Activated T-cell treated with anti-CD3 and anti-CD28 coated beads, Interleukin-2, amount 50 U/mL, for 72 hours (primary cell): ENCODE results near the gene ARSB. TPM values are rescaled to one million over a fixed set of nuclear protein-coding genes. Genes with fewer than 3 reads are reported as not detected.

Experiments used
- ATAC-seq, 2 donors: fragments of 150-1000 bp; cut with Tn5 transposase; replicated peaks in 1 of 2; 2 replicates each; pipeline ENCODE4 v1.10.0; 2021; ENCODE audit warnings: moderate library complexity in 2 of 2, mild to moderate bottlenecking in 1 of 2
- DNase-seq, 2 donors: peaks; one replicate each; pipeline ENCODE4 v3.0.0; 2021 to 2022; ENCODE audit warnings: mixed read lengths in 1 of 2
- H3K27ac Mint-ChIP-seq: one replicate; pipeline ENCODE4 v1.8.0; 2022; ENCODE audit warnings: mild to moderate bottlenecking, moderate library complexity, mixed read lengths
- H3K27me3 Mint-ChIP-seq: one replicate; pipeline ENCODE4 v1.8.0; 2022; ENCODE audit warnings: low read depth, mixed read lengths
- H3K36me3 Mint-ChIP-seq, 2 donors: one replicate each; pipeline ENCODE4 v1.8.0; 2022; ENCODE audit warnings: mixed read lengths in 2 of 2, mild to moderate bottlenecking in 1 of 2; ENCODE audit not compliant: insufficient read depth in 2 of 2
- H3K4me1 Mint-ChIP-seq: one replicate; pipeline ENCODE4 v1.8.0; 2022; ENCODE audit warnings: low read depth, mixed read lengths
- H3K4me3 Mint-ChIP-seq, 2 donors: one replicate each; pipeline ENCODE4 v1.8.0; 2022; ENCODE audit warnings: mild to moderate bottlenecking in 2 of 2, mixed read lengths in 2 of 2, moderate library complexity in 2 of 2
- H3K9me3 Mint-ChIP-seq, 2 donors: one replicate each; pipeline ENCODE4 v1.8.0; 2022; ENCODE audit warnings: mixed read lengths in 2 of 2
- total RNA-seq, 2 donors: library from RNA; stranded (reverse); gene quantifications; one replicate each; pipeline ENCODE4 v1.2.3, GENCODE V29; 2022

Gene ARSB
- total RNA-seq, 2 donors from 2014 or later = 12.4 to 15.3 TPM

GRCh38 chr5:79011219-79011836, 26.2 kb upstream of the ARSB start:
- H3K4me3 Mint-ChIP-seq = no peak overlapping the region
- peaks cover 2 to 5% of the 10 kb centered on the region in 2 donors for H3K9me3 Mint-ChIP-seq
- DNase-seq = no peak
- H3K27ac Mint-ChIP-seq = no peak overlapping the region
- H3K4me1 Mint-ChIP-seq = no peaks in the 10 kb centered on the region
- ATAC-seq = no peak
- H3K36me3 Mint-ChIP-seq = peaks cover 5 to 8% of the 10 kb centered on the region in 2 donors
- peaks cover 33% of the 10 kb centered on the region for H3K27me3 Mint-ChIP-seq

- Mint-ChIP-seq H3K27ac (no peak overlapping the region), H3K4me3 (no peak overlapping the region), H3K36me3 (peaks cover 5 to 6% of the 10 kb centered on the region in 2 donors), H3K27me3 (peaks cover 26% of the 10 kb centered on the region), H3K4me1 (no peaks in the 10 kb centered on the region), H3K9me3 (peaks cover 2 to 5% of the 10 kb centered on the region in 2 donors)
- DNase-seq = no peak
- no peak for ATAC-seq
These were observed 23.3 kb upstream of the ARSB start for GRCh38 chr5:79008362-79008761.

- H3K36me3 Mint-ChIP-seq = peaks cover 0 to under 1% of the 10 kb centered on the region in 2 donors
- no peak for ATAC-seq
- H3K4me3 Mint-ChIP-seq = no peak overlapping the region
- H3K27me3 Mint-ChIP-seq = peaks cover 26% of the 10 kb centered on the region
- H3K9me3 Mint-ChIP-seq = peaks cover 0 to under 1% of the 10 kb centered on the region in 2 donors
- H3K27ac Mint-ChIP-seq = no peak overlapping the region
- H3K4me1 Mint-ChIP-seq = no peaks in the 10 kb centered on the region
- no peak for DNase-seq
These were observed 22.8 kb upstream of the ARSB start for GRCh38 chr5:79007872-79008271.

GRCh38 chr5:79005936-79006631, 21.0 kb upstream of the ARSB start:
- H3K27ac Mint-ChIP-seq = no peak overlapping the region
- no peaks in the 10 kb centered on the region for H3K9me3 Mint-ChIP-seq
- H3K4me3 Mint-ChIP-seq = no peak overlapping the region
- no peak for ATAC-seq
- H3K36me3 Mint-ChIP-seq = no peaks in the 10 kb centered on the region
- H3K27me3 Mint-ChIP-seq = peaks cover 26% of the 10 kb centered on the region
- no peaks in the 10 kb centered on the region for H3K4me1 Mint-ChIP-seq
- no peak for DNase-seq

- H3K4me1 Mint-ChIP-seq = no peaks in the 10 kb centered on the region
- H3K4me3 Mint-ChIP-seq = no peak overlapping the region
- no peaks in the 10 kb centered on the region for H3K9me3 Mint-ChIP-seq
- H3K27me3 Mint-ChIP-seq = peaks cover 26% of the 10 kb centered on the region
- ATAC-seq (no peak), DNase-seq (no peak)
- H3K27ac Mint-ChIP-seq = no peak overlapping the region
- H3K36me3 Mint-ChIP-seq = no peaks in the 10 kb centered on the region
These were observed 20.0 kb upstream of the ARSB start for GRCh38 chr5:79005151-79005550.

GRCh38 chr5:79002374-79002773, 17.3 kb upstream of the ARSB start:
- Mint-ChIP-seq H3K4me1 (no peaks in the 10 kb centered on the region), H3K36me3 (no peaks in the 10 kb centered on the region), H3K27ac (no peak overlapping the region), H3K27me3 (peaks cover 15% of the 10 kb centered on the region), H3K9me3 (no peaks in the 10 kb centered on the region), H3K4me3 (no peak overlapping the region)
- ATAC-seq (no peak), DNase-seq (no peak)

GRCh38 chr5:79001471-79001870, 16.4 kb upstream of the ARSB start:
- Mint-ChIP-seq H3K36me3 (no peaks in the 10 kb centered on the region), H3K9me3 (no peaks in the 10 kb centered on the region), H3K27ac (no peak overlapping the region), H3K4me3 (no peak overlapping the region), H3K27me3 (peaks cover 12% of the 10 kb centered on the region), H3K4me1 (no peaks in the 10 kb centered on the region)
- DNase-seq (no peak), ATAC-seq (no peak)

- ATAC-seq (no peak), DNase-seq (no peak)
- Mint-ChIP-seq H3K4me3 (no peak overlapping the region), H3K36me3 (no peaks in the 10 kb centered on the region), H3K9me3 (no peaks in the 10 kb centered on the region), H3K4me1 (peaks cover 12% of the 10 kb centered on the region), H3K27ac (no peak overlapping the region), H3K27me3 (no peaks in the 10 kb centered on the region)
These were observed 12.0 kb upstream of the ARSB start for GRCh38 chr5:78997090-78997489.

GRCh38 chr5:78995521-78996007, 10.5 kb upstream of the ARSB start:
- no peak overlapping the region for H3K27ac Mint-ChIP-seq
- ATAC-seq = no peak
- no peak overlapping the region for H3K4me3 Mint-ChIP-seq
- DNase-seq = no peak
- no peaks in the 10 kb centered on the region for H3K27me3 Mint-ChIP-seq
- no peaks in the 10 kb centered on the region for H3K9me3 Mint-ChIP-seq
- peaks cover 12% of the 10 kb centered on the region for H3K4me1 Mint-ChIP-seq
- no peaks in the 10 kb centered on the region for H3K36me3 Mint-ChIP-seq

GRCh38 chr5:78993165-78993564, 8.1 kb upstream of the ARSB start:
- Mint-ChIP-seq H3K4me3 (no peak overlapping the region), H3K4me1 (peaks cover 12% of the 10 kb centered on the region), H3K27me3 (no peaks in the 10 kb centered on the region), H3K36me3 (no peaks in the 10 kb centered on the region), H3K27ac (no peak overlapping the region), H3K9me3 (no peaks in the 10 kb centered on the region)
- DNase-seq (no peak), ATAC-seq (peak; percentile 65 to 76)

GRCh38 chr5:78992146-78992545, 7.0 kb upstream of the ARSB start:
- Mint-ChIP-seq H3K9me3 (no peaks in the 10 kb centered on the region), H3K27ac (no peak overlapping the region), H3K4me1 (peaks cover 12% of the 10 kb centered on the region), H3K27me3 (no peaks in the 10 kb centered on the region), H3K4me3 (no peak overlapping the region), H3K36me3 (no peaks in the 10 kb centered on the region)
- no peak for DNase-seq
- no peak for ATAC-seq

GRCh38 chr5:78989080-78989479, 4.0 kb upstream of the ARSB start:
- Mint-ChIP-seq H3K4me1 (peaks cover 29% of the 10 kb centered on the region), H3K9me3 (no peaks in the 10 kb centered on the region), H3K27ac (no peak overlapping the region), H3K27me3 (no peaks in the 10 kb centered on the region), H3K36me3 (no peaks in the 10 kb centered on the region), H3K4me3 (no peak overlapping the region)
- no peak for DNase-seq
- no peak for ATAC-seq

- no peaks in the 10 kb centered on the region for H3K27me3 Mint-ChIP-seq
- H3K27ac Mint-ChIP-seq = peak overlapping the region; percentile 100
- H3K4me1 Mint-ChIP-seq = peaks cover 38% of the 10 kb centered on the region
- peak overlapping the region; percentile 91 to 100 for H3K4me3 Mint-ChIP-seq
- ATAC-seq (peak; percentile 78 to 79), DNase-seq (peak; percentile 69 to 81)
- no peaks in the 10 kb centered on the region for H3K9me3 Mint-ChIP-seq
- no peaks in the 10 kb centered on the region for H3K36me3 Mint-ChIP-seq
These were observed 664 bp upstream of the ARSB start for GRCh38 chr5:78985725-78986223.
